Parathyroid adenoma (tissue), 2 donors: ENCODE measurements around the gene CHPF2.

Source experiments
- H2AFZ ChIP-seq: fragments of 300-600 bp; sonication (generic); one replicate; pipeline ENCODE4 v1.7.0; 2017; ENCODE audit warnings: antibody characterized with exemption, mild to moderate bottlenecking
- H3K27ac ChIP-seq: fragments of 300-600 bp; sonication (generic); one replicate; pipeline ENCODE4 v1.7.0; 2017
- H3K27me3 ChIP-seq: fragments of 300-600 bp; sonication (generic); one replicate; pipeline ENCODE4 v1.7.0; 2017; ENCODE audit warnings: low read length; ENCODE audit not compliant: control insufficient read depth, insufficient read depth
- H3K36me3 ChIP-seq: fragments of 300-600 bp; sonication (generic); one replicate; pipeline ENCODE4 v1.7.0; 2017; ENCODE audit warnings: low read length; ENCODE audit not compliant: control insufficient read depth, insufficient read depth
- H3K4me1 ChIP-seq: fragments of 300-600 bp; sonication (generic); one replicate; pipeline ENCODE4 v1.7.0; 2017; ENCODE audit warnings: control low read depth
- H3K4me2 ChIP-seq: fragments of 300-600 bp; sonication (generic); one replicate; pipeline ENCODE4 v1.7.0; 2017; ENCODE audit warnings: low read length
- H3K4me3 ChIP-seq: fragments of 300-600 bp; sonication (generic); one replicate; pipeline ENCODE4 v1.7.0; 2017; ENCODE audit warnings: low read depth, low read length
- H3K79me2 ChIP-seq: fragments of 300-600 bp; sonication (generic); one replicate; pipeline ENCODE4 v1.7.0; 2017; ENCODE audit warnings: control low read depth
- H3K9ac ChIP-seq: fragments of 300-600 bp; sonication (generic); one replicate; pipeline ENCODE4 v1.7.0; 2017; ENCODE audit warnings: mild to moderate bottlenecking
- H3K9me3 ChIP-seq: fragments of 300-600 bp; sonication (generic); one replicate; pipeline ENCODE4 v1.7.0; 2017; ENCODE audit warnings: low read length; ENCODE audit not compliant: control insufficient read depth
- CTCF ChIP-seq: fragments of 300-600 bp; sonication (generic); IDR thresholded peaks from one replicate; pipeline ENCODE4 v1.7.0; 2017; ENCODE audit warnings: antibody characterized with exemption, mild to moderate bottlenecking
- donor health status: primary hyperparathyroidism.

Gene CHPF2

DNA sequence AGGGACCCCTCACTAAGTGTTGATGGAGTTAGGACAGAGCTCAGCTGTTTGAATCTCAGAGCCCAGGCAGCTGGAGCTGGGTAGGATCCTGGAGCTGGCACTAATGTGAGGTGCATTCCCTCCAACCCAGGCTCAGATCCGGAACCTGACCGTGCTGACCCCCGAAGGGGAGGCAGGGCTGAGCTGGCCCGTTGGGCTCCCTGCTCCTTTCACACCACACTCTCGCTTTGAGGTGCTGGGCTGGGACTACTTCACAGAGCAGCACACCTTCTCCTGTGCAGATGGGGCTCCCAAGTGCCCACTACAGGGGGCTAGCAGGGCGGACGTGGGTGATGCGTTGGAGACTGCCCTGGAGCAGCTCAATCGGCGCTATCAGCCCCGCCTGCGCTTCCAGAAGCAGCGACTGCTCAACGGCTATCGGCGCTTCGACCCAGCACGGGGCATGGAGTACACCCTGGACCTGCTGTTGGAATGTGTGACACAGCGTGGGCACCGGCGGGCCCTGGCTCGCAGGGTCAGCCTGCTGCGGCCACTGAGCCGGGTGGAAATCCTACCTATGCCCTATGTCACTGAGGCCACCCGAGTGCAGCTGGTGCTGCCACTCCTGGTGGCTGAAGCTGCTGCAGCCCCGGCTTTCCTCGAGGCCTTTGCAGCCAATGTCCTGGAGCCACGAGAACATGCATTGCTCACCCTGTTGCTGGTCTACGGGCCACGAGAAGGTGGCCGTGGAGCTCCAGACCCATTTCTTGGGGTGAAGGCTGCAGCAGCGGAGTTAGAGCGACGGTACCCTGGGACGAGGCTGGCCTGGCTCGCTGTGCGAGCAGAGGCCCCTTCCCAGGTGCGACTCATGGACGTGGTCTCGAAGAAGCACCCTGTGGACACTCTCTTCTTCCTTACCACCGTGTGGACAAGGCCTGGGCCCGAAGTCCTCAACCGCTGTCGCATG lies 5.2 kb downstream of the CHPF2 start:
- peaks cover 9% of the 10 kb centered on the region for H3K4me1 ChIP-seq
- no peak overlapping the region for H3K9ac ChIP-seq
- peaks cover 16% of the 10 kb centered on the region for H3K79me2 ChIP-seq
- TF ChIP-seq CTCF = no peak
- no peaks in the 10 kb centered on the region for H3K36me3 ChIP-seq
- no peak overlapping the region for H3K27ac ChIP-seq
- H3K4me2 ChIP-seq = no peak overlapping the region
- no peak overlapping the region for H3K4me3 ChIP-seq
- H2AFZ ChIP-seq = no peak overlapping the region
- H3K27me3 ChIP-seq = no peaks in the 10 kb centered on the region
- no peaks in the 10 kb centered on the region for H3K9me3 ChIP-seq

- H3K27ac ChIP-seq = no peak overlapping the region
- no peaks in the 10 kb centered on the region for H3K36me3 ChIP-seq
- no peak overlapping the region for H2AFZ ChIP-seq
- no peak overlapping the region for H3K4me3 ChIP-seq
- no peak overlapping the region for H3K9ac ChIP-seq
- peaks cover 9% of the 10 kb centered on the region for H3K79me2 ChIP-seq
- H3K4me1 ChIP-seq = peaks cover 7% of the 10 kb centered on the region
- H3K4me2 ChIP-seq = no peak overlapping the region
- no peaks in the 10 kb centered on the region for H3K27me3 ChIP-seq
- no peaks in the 10 kb centered on the region for H3K9me3 ChIP-seq
- TF ChIP-seq CTCF = no peak
These were observed 6.0 kb downstream of the CHPF2 start for GRCh38 chr7:151238190-151238810.

- Histone ChIP-seq H3K27ac (no peak overlapping the region), H3K9me3 (no peaks in the 10 kb centered on the region), H3K4me2 (no peak overlapping the region), H3K9ac (no peak overlapping the region), H2AFZ (no peak overlapping the region), H3K79me2 (no peaks in the 10 kb centered on the region), H3K36me3 (no peaks in the 10 kb centered on the region), H3K4me1 (no peaks in the 10 kb centered on the region), H3K27me3 (no peaks in the 10 kb centered on the region), H3K4me3 (no peak overlapping the region)
- no peak for TF ChIP-seq CTCF
These were observed 6.9 kb downstream of the CHPF2 start for GRCh38 chr7:151238924-151239836.

DNA sequence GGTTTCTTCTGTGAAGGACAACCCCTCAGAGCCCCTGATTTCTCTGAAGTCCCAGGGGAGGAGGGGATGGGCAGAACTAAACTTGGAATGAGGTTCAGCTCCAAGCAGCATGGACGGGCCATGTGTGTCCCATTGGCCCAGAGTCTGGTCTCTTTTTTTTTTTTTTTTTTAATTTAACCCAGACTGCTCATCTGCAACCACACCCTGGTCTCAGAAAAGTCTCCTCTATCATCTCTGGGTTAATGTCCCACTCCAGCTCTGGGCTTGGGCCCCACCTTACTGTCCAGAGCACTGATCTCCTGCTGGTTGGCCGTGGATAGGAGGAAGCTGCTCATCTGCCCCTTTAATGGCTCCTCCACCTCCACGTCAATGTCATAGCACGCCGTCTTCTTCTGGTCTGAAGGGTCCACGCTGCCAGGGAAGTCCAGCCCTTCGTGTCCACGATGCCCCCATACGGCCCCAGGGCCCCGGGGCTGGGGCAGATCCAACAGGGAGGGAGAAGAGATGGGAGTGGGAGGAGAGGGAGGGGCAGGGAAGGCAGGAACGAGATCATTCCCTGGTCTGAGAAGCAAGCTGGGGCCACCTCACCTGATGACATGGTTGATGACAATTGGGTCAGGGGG lies 7.7 kb downstream of the CHPF2 start:
- H3K9me3 ChIP-seq = no peaks in the 10 kb centered on the region
- H3K4me2 ChIP-seq = no peak overlapping the region
- no peak overlapping the region for H3K4me3 ChIP-seq
- H3K27me3 ChIP-seq = no peaks in the 10 kb centered on the region
- no peak overlapping the region for H2AFZ ChIP-seq
- H3K4me1 ChIP-seq = peaks cover 3% of the 10 kb centered on the region
- no peak for TF ChIP-seq CTCF
- H3K36me3 ChIP-seq = no peaks in the 10 kb centered on the region
- H3K79me2 ChIP-seq = no peaks in the 10 kb centered on the region
- no peak overlapping the region for H3K27ac ChIP-seq
- H3K9ac ChIP-seq = no peak overlapping the region
